ENCODE results near the gene MTRF1. TPM values are rescaled to one million over a fixed set of nuclear protein-coding genes. Genes with fewer than 3 reads are reported as not detected.

MTRF1 gene
- total and polyA plus RNA-seq, 9 of the 15 experiments (the other 6 are each of a cell fraction or from before 2014, with no cell fraction given): 12.5 to 33.7 (median 20.1) TPM

DNA sequence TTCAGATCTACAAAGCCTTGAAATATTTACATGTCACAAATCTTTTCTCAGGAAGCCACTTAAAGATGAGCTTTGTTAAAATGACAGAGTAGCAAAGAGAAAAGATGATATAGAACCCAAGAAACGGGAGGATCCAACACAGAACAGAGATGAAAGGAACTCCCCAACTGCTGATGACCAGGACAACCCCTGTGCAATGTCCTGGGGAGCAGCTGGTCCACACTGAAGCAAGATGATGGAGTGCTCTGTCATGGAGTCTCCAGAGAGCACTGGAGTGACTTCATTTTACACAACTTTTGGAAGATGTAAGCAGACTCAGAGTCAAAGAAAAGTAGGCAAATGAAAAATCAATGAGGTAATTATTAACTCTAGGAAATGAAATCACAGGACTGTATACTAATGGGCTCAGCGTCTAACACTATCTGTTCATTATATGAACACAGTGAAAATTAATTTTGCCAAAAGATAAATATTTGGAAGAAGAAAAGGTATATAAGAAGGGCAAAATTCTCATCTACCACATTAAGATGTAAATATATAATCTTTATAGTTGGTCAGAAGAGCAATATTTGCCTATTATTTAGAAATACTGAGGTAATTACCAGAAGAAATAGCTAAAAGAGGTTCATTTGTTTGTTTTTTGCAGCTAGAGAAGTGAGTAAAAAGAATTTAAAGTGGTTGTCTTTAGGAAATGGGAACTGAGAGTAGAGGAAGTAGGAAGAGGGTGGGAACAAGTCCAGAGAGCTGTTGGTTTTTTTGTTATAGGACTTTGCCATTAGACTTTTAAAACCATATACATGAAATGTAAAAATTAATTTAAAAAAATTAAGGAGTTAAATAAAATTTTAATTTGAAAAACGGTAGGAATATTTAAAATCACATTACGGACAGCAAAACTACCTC lies 30.5 kb downstream of the MTRF1 start (continued):
- TF ChIP-seq TGIF2 (CRISPR knock-in tag; IDR thresholded peaks at IDR 0.05) (no peak), FOXJ2 (tag; IDR thresholded peaks at IDR 0.05) (no peak), RUNX1 (IDR thresholded peaks at IDR 0.05; ENCODE audit: low read depth) (no peak), E4F1 (CRISPR knock-in tag; IDR thresholded peaks at IDR 0.05; ENCODE audit: borderline replicate concordance) (no peak), CXXC5 (CRISPR knock-in tag; IDR thresholded peaks at IDR 0.05) (no peak), ATF7 (IDR thresholded peaks at IDR 0.05) (no peak), SMARCE1 (IDR thresholded peaks at IDR 0.05) (no peak), ZNF740 (CRISPR knock-in tag; IDR thresholded peaks at IDR 0.05) (no peak), ZNF740 (tag; IDR thresholded peaks at IDR 0.05) (no peak), ZNF277 (CRISPR knock-in tag; IDR thresholded peaks at IDR 0.05; ENCODE audit: borderline replicate concordance) (no peak), FOXA3 (CRISPR knock-in tag; conservative IDR thresholded peaks at IDR 0.05 in 1 of 2, IDR thresholded peaks at IDR 0.05 in 1 of 2) (no peak)
